Measurements from ENCODE around the gene SYAP1. TPM values are rescaled to one million over a fixed set of nuclear protein-coding genes. Genes with fewer than 3 reads are reported as not detected.
"Not testable (repeated sequence)": the region's sequence is repeated elsewhere in the genome, so short reads cannot be mapped to it uniquely, and the experiment has no call there.

The SYAP1 gene
- total RNA-seq, 4 donors from 2014 or later, result 19.8 to 43.4 (median 34.8) TPM

DNA sequence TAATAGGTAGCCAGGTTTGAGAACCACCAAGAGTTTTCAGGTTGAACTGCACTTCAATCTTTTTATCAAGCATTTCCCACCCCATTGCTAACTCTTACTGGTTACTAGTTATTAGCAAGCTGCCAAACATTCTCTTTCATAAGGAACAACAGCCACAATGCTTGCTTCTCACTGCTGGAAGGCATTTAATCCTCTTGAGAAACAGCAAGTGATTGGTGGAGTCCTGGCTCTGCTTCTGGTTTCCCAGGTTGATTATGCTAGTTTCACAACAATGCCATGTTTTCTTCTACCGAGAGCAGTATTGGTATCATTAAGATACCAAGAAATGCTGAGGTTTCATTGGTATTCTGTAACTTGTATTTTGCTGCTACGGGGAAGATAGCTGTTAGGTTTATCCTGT, 34.6 kb downstream of the SYAP1 start:
- Histone ChIP-seq H3K9me3 (no peaks in the 10 kb centered on the region), H3K36me3 (peaks cover 0 to 23% (median 0%) of the 10 kb centered on the region in 3 donors), H3K27me3 (no peaks in the 10 kb centered on the region), H3K4me1 (no peaks in the 10 kb centered on the region), H3K4me3 (no peak overlapping the region), H3K27ac (no peak overlapping the region)
- TF ChIP-seq, protein P1, sequence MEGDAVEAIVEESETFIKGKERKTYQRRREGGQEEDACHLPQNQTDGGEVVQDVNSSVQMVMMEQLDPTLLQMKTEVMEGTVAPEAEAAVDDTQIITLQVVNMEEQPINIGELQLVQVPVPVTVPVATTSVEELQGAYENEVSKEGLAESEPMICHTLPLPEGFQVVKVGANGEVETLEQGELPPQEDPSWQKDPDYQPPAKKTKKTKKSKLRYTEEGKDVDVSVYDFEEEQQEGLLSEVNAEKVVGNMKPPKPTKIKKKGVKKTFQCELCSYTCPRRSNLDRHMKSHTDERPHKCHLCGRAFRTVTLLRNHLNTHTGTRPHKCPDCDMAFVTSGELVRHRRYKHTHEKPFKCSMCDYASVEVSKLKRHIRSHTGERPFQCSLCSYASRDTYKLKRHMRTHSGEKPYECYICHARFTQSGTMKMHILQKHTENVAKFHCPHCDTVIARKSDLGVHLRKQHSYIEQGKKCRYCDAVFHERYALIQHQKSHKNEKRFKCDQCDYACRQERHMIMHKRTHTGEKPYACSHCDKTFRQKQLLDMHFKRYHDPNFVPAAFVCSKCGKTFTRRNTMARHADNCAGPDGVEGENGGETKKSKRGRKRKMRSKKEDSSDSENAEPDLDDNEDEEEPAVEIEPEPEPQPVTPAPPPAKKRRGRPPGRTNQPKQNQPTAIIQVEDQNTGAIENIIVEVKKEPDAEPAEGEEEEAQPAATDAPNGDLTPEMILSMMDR (IDR thresholded peaks at IDR 0.05), result no peak
- TF ChIP-seq POLR2A (IDR thresholded peaks at IDR 0.05), result no peak
- no peak for DNase-seq

DNA sequence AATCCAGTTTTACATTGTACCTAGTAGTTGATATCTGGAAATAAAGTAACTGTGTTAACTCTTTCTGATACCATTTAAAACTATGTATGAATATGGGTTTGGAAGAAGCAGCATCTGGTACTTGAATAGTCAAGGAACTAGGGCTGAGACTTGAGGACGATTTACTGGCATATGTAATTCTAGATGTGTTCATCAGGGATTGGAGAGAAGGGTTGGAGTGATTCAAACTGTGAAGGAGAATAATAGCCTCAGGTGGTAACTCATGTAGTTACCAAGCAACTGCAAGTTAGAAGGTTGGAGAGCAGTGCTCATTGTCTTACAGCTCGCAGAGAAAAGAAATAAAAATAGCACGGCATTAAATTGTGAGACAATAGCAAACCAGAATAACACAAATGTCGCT, 37.3 kb downstream of the SYAP1 start:
- TF ChIP-seq POLR2A (IDR thresholded peaks at IDR 0.05), result no peak
- TF ChIP-seq, protein P1 (IDR thresholded peaks at IDR 0.05), result no peak
- no peaks in the 10 kb centered on the region for H3K4me1 ChIP-seq
- H3K27ac ChIP-seq, result no peak overlapping the region
- peaks cover 0 to 27% (median 0%) of the 10 kb centered on the region in 3 donors for H3K36me3 ChIP-seq
- H3K27me3 ChIP-seq, result no peaks in the 10 kb centered on the region
- no peak overlapping the region for H3K4me3 ChIP-seq
- H3K9me3 ChIP-seq, result no peaks in the 10 kb centered on the region
- DNase-seq, result no peak

DNA sequence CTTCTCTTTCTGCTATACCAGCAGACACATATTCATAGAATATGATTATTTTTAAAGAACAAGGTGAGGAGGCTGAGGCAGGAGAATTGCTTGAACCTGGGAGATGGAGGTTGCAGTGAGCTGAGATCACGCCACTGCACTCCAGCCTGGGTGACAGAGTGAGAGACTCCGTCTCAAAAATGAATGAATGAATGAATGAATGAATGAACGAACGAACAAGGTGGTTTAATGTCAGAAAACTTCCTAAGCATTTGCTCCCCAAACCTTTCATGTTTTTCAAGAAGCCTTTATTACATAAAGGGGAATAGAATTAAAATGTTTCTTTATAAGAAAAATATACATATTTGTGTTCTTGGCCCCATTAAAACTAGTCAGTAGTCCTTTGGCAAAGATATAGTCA, 42.1 kb downstream of the SYAP1 start:
- H3K27me3 ChIP-seq, DNase-seq, H3K4me1 ChIP-seq, H3K4me3 ChIP-seq, H3K9me3 ChIP-seq, H3K27ac ChIP-seq: not testable (repeated sequence)
- H3K36me3 ChIP-seq, result peaks cover 0 to 23% (median 0%) of the 10 kb centered on the region in 3 donors

DNA sequence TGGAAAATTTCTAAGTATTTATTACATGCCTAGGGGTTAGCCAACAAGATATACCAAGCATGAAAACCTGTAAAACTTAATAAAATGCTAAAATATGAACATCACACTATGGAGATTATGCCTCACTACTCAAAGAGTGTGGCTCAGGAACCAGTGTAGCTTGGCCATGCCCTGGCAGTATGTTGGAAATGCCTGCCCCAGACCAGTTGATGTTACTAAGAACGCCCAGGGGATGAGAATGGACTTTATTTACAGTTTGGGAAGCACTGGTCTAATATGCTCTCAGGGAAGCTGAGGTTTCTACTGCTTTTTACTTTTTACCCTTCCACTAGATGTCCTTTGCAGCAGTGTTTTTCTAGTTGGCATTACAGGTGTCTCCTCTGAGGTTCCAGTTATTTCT, 43.2 kb downstream of the SYAP1 start:
- H3K4me1 ChIP-seq, result no peaks in the 10 kb centered on the region
- H3K36me3 ChIP-seq, result peaks cover 0 to 13% (median 0%) of the 10 kb centered on the region in 3 donors
- H3K27ac ChIP-seq, result no peak overlapping the region
- TF ChIP-seq POLR2A (IDR thresholded peaks at IDR 0.05), result no peak
- TF ChIP-seq, protein P1 (IDR thresholded peaks at IDR 0.05), result no peak
- H3K4me3 ChIP-seq, result no peak overlapping the region
- H3K27me3 ChIP-seq, result no peaks in the 10 kb centered on the region
- no peak for DNase-seq
- no peaks in the 10 kb centered on the region for H3K9me3 ChIP-seq

DNA sequence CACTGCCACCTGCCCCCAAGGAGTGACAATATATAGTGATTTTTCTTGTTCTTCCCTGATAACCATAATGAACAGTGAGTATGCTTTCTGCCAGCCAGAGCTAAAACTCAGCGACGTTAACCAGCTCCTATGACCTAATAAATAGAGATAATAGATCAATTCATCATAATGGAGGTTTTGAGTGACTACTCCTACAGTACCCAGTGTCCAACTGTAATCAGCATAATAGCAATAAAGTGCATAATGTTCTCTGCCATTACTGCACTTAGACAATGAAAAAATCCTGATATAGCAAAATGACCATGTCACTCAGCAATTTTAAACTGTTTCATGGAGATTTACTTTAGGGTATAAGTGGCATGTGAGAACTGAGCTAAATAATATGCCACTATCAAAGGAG, 46.2 kb downstream of the SYAP1 start:
- Histone ChIP-seq H3K27me3 (no peaks in the 10 kb centered on the region), H3K27ac (no peak overlapping the region), H3K36me3 (peaks cover 0 to 2% (median 0%) of the 10 kb centered on the region in 3 donors), H3K9me3 (no peaks in the 10 kb centered on the region), H3K4me1 (no peaks in the 10 kb centered on the region), H3K4me3 (no peak overlapping the region)
- TF ChIP-seq, protein P1 (IDR thresholded peaks at IDR 0.05), result no peak
- no peak for TF ChIP-seq POLR2A (IDR thresholded peaks at IDR 0.05)
- DNase-seq, result no peak

DNA sequence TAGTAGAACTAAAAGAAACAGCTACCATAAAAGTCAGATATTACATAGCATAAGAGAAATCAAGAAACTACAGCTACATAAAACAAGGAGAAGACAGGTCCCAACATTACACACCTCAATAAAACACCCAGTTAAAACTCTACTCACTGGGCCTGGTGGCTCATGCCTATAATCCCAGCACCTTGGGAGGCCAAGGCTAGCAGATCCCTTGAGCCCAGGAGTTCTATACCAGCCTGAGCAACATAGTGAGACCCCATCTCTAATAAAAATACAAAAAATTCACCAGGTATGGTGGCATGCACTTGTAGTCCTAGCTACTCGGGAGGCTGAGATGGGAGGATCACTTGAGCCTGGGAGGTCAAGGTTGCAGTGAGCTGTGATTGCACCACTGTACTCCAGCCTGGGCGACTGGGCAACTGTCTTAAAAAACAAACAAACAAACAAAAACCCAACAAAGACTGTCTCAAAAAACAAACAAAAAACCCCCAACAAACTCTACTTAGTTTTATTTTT, 51.6 kb downstream of the SYAP1 start:
- no peaks in the 10 kb centered on the region for H3K36me3 ChIP-seq
- H3K9me3 ChIP-seq, result no peaks in the 10 kb centered on the region
- DNase-seq, result no peak
- no peak overlapping the region for H3K27ac ChIP-seq
- H3K27me3 ChIP-seq, result no peaks in the 10 kb centered on the region
- H3K4me1 ChIP-seq, result no peaks in the 10 kb centered on the region
- TF ChIP-seq, protein P1 (IDR thresholded peaks at IDR 0.05), result no peak
- TF ChIP-seq POLR2A (IDR thresholded peaks at IDR 0.05), result no peak
- H3K4me3 ChIP-seq, result no peak overlapping the region

Measured in Peyer's patch (tissue), 4 donors.